AG04450 (cell line): ENCODE results near the gene CACNA2D2. TPM values are rescaled to one million over a fixed set of nuclear protein-coding genes. Genes with fewer than 3 reads are reported as not detected.
A peak's percentile ranks its signal among the peaks of the same experiment; 100 is the strongest.

ENCODE experiments used
- CTCF ChIA-PET: fragments of 300-600, 350-600 bp; formaldehyde crosslinking; extraction: SDS; loops from one replicate; lab custom pipeline; 2022; ENCODE audit warnings: antibody characterized with exemption, inconsistent platforms; lab: Charles Lee
- POLR2A ChIA-PET: fragments of 350-600 bp; formaldehyde crosslinking; extraction: SDS; loops from one replicate; lab custom pipeline; 2021; ENCODE audit warnings: antibody characterized with exemption, inconsistent platforms; lab: Yijun Ruan, JAX
- DNase-seq: peaks from one replicate; pipeline ENCODE4 v3.0.0-alpha.2; 2011; ENCODE audit warnings: low read depth, low spot score
- H3K27ac ChIP-seq: one replicate; pipeline ENCODE4 v1.5.1; 2012; ENCODE audit warnings: low read depth, low read length, control low read depth
- H3K27me3 ChIP-seq: one replicate; pipeline ENCODE4 v1.6.0; 2012; ENCODE audit warnings: low read length; ENCODE audit not compliant: control insufficient read depth, insufficient read depth
- H3K4me3 ChIP-seq: 2 replicates; pipeline ENCODE4 v1.5.1; 2011; ENCODE audit warnings: mild to moderate bottlenecking, low read depth, low read length, control low read depth
- H3K9me3 ChIP-seq: 2 replicates; pipeline ENCODE4 v1.5.1; 2012; ENCODE audit warnings: low read length; ENCODE audit not compliant: control insufficient read depth, insufficient read depth
- CTCF ChIP-seq: IDR thresholded peaks from 2 replicates; pipeline ENCODE4 v1.5.1; 2011; ENCODE audit warnings: low read depth, low read length, control low read depth, inconsistent platforms
- polyA plus RNA-seq: library from polyadenylated mRNA; depleted of rRNA; stranded (reverse); fragments of >200 nt; gene quantifications from 2 replicates; pipeline ENCODE4 v1.2.3, GENCODE V29; 2011

CACNA2D2 gene
- polyA plus RNA-seq, 1 experiment = 0.09 TPM

GRCh38 chr3:50533807-50534461, 30.5 kb upstream of the CACNA2D2 start:
- H3K27me3 ChIP-seq = peaks cover 68% of the 10 kb centered on the region
- no peak for DNase-seq
- POLR2A ChIA-PET = no interaction called here
- H3K4me3 ChIP-seq = no peak overlapping the region
- TF ChIP-seq CTCF = no peak
- H3K27ac ChIP-seq = no peak overlapping the region
- H3K9me3 ChIP-seq = no peaks in the 10 kb centered on the region
- CTCF ChIA-PET = interaction anchor here (1.0 kb wide), 1 partner anchor 9 kb away, joined by 4 read pairs; no protein-coding TSS in a partner anchor

- no peaks in the 10 kb centered on the region for H3K9me3 ChIP-seq
- DNase-seq = no peak
- H3K4me3 ChIP-seq = no peak overlapping the region
- ChIA-PET CTCF (interaction anchor here (1.0 kb wide), 1 partner anchor 9 kb away, joined by 4 read pairs; no protein-coding TSS in a partner anchor), POLR2A (no interaction called here)
- H3K27me3 ChIP-seq = peaks cover 64% of the 10 kb centered on the region
- H3K27ac ChIP-seq = no peak overlapping the region
- TF ChIP-seq CTCF = no peak
Observed at GRCh38 chr3:50533316-50533715, 29.9 kb upstream of the CACNA2D2 start.

GRCh38 chr3:50532062-50532705, 28.8 kb upstream of the CACNA2D2 start:
- no peak for DNase-seq
- Histone ChIP-seq H3K27me3 (peaks cover 62% of the 10 kb centered on the region), H3K9me3 (no peaks in the 10 kb centered on the region)

GRCh38 chr3:50531201-50531600, 27.8 kb upstream of the CACNA2D2 start:
- H3K4me3 ChIP-seq = no peak overlapping the region
- ChIA-PET CTCF (interaction anchor here (1.5 kb wide), 1 partner anchor 11 kb away, joined by 5 read pairs; no protein-coding TSS in a partner anchor), POLR2A (no interaction called here)
- peaks cover 61% of the 10 kb centered on the region for H3K27me3 ChIP-seq
- H3K27ac ChIP-seq = no peak overlapping the region
- DNase-seq = no peak
- no peak for TF ChIP-seq CTCF
- H3K9me3 ChIP-seq = no peaks in the 10 kb centered on the region

More at GRCh38 chr3:50532062-50532705, 28.8 kb upstream of the CACNA2D2 start:
- Histone ChIP-seq H3K27ac (no peak overlapping the region), H3K4me3 (no peak overlapping the region)
- 0 out of 2 replicates have a peak, but pooled peaks have one; percentile 17 for TF ChIP-seq CTCF
- CTCF ChIA-PET = interaction anchor here (1.5 kb wide), 1 partner anchor 10 kb away, joined by 5 read pairs; no protein-coding TSS in a partner anchor
- POLR2A ChIA-PET = no interaction called here
